Measurements from ENCODE around the gene CPNE6. TPM values are rescaled to one million over a fixed set of nuclear protein-coding genes. Genes with fewer than 3 reads are reported as not detected.

Gene CPNE6
- total and polyA plus RNA-seq, 8 donors, result 0.12 TPM; not detected in 7

DNA sequence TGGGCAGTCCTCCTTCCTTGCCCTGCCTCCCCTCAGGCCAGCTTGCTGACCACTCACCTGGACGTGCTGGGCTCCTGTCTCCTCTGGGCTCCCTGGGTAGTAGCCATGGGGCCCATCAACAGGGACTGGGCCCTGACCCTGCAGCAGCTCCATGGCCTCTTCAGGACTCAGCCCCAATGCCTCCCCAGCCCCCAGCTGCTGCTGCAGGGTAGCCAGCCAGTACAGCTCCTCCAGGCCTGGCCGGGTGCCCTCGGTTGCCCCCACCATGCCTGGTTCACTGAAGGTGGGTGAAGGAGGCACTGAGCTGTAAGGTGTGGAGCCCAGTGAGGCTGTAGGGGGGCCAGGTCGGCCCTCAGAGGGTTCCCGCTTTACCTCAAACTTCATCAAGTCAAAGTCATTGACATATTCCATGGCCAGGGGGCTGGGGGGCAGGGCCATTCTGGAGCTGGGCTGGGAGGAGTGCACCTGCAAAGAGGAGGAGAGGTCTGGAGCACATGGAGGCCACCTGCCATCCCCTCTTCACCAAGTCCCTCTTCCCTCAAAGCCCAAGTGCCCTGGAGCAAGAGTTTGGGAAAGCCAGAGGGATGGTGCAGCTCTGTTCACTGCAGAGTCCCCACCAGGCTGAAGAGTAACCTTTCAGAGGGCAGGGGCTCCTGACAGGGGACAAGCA is 11.2 kb downstream of the CPNE6 start:
- DNase-seq (peak in 1 of 4 donors; percentile 43), ATAC-seq (no peak)
- Histone ChIP-seq H3K9me3 (no peaks in the 10 kb centered on the region), H3K27ac (no peak overlapping the region), H3K36me3 (no peaks in the 10 kb centered on the region), H3K4me3 (no peak overlapping the region), H3K4me1 (peaks cover 6 to 15% of the 10 kb centered on the region in 2 donors), H3K27me3 (peaks cover 0 to 33% of the 10 kb centered on the region in 2 donors)
- TF ChIP-seq, protein P1, sequence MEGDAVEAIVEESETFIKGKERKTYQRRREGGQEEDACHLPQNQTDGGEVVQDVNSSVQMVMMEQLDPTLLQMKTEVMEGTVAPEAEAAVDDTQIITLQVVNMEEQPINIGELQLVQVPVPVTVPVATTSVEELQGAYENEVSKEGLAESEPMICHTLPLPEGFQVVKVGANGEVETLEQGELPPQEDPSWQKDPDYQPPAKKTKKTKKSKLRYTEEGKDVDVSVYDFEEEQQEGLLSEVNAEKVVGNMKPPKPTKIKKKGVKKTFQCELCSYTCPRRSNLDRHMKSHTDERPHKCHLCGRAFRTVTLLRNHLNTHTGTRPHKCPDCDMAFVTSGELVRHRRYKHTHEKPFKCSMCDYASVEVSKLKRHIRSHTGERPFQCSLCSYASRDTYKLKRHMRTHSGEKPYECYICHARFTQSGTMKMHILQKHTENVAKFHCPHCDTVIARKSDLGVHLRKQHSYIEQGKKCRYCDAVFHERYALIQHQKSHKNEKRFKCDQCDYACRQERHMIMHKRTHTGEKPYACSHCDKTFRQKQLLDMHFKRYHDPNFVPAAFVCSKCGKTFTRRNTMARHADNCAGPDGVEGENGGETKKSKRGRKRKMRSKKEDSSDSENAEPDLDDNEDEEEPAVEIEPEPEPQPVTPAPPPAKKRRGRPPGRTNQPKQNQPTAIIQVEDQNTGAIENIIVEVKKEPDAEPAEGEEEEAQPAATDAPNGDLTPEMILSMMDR (IDR thresholded peaks at IDR 0.05), result no peak
- intact Hi-C loops (cut with DNase I), result no loop called here

- no peaks in the 10 kb centered on the region for H3K36me3 ChIP-seq
- intact Hi-C loops (cut with DNase I), result no loop called here
- H3K4me1 ChIP-seq, result peaks cover 6 to 15% of the 10 kb centered on the region in 2 donors
- H3K9me3 ChIP-seq, result no peaks in the 10 kb centered on the region
- no peak overlapping the region for H3K27ac ChIP-seq
- H3K27me3 ChIP-seq, result peaks cover 0 to 33% of the 10 kb centered on the region in 2 donors
- H3K4me3 ChIP-seq, result no peak overlapping the region
- ATAC-seq (no peak), DNase-seq (no peak)
- TF ChIP-seq, protein P1 (IDR thresholded peaks at IDR 0.05), result no peak
These were observed 12.1 kb downstream of the CPNE6 start for GRCh38 chr14:24083462-24083861.

- TF ChIP-seq, protein P1 (IDR thresholded peaks at IDR 0.05), result no peak
- no peak overlapping the region for H3K27ac ChIP-seq
- ATAC-seq (no peak), DNase-seq (peak in 1 of 4 donors; percentile 20)
- H3K4me1 ChIP-seq, result peaks cover 6 to 15% of the 10 kb centered on the region in 2 donors
- H3K36me3 ChIP-seq, result no peaks in the 10 kb centered on the region
- H3K27me3 ChIP-seq, result peaks cover 0 to 33% of the 10 kb centered on the region in 2 donors
- H3K9me3 ChIP-seq, result no peaks in the 10 kb centered on the region
- intact Hi-C loops (cut with DNase I), result no loop called here
- H3K4me3 ChIP-seq, result no peak overlapping the region
These were observed 13.1 kb downstream of the CPNE6 start for GRCh38 chr14:24084440-24084839.

DNA sequence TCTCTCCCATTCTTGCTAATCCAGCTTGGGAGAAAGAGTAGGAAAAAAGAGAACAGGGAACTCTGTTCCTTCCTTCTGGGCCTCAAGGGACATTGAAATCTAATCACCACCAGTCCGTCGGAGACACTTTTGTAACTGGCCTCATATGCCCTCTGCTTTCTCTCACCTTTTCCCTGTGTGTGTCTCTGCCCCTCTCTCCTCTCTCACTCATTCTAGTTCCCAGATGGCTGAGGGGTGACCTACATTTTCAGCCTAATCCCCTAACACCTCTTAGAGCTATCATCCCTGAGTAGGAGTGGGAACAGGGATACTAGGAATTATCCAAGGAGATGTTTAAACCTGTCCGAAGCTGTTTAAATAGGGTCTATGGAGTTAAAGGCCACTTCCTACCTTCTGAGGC is 13.9 kb downstream of the CPNE6 start:
- ATAC-seq, result no peak
- Histone ChIP-seq H3K4me3 (no peak overlapping the region), H3K9me3 (no peaks in the 10 kb centered on the region), H3K36me3 (no peaks in the 10 kb centered on the region), H3K4me1 (peaks cover 6 to 15% of the 10 kb centered on the region in 2 donors), H3K27ac (no peak overlapping the region), H3K27me3 (peaks cover 0 to 28% of the 10 kb centered on the region in 2 donors)
- no peak for DNase-seq
- intact Hi-C loops (cut with DNase I), result no loop called here
- TF ChIP-seq, protein P1 (IDR thresholded peaks at IDR 0.05), result no peak

DNA sequence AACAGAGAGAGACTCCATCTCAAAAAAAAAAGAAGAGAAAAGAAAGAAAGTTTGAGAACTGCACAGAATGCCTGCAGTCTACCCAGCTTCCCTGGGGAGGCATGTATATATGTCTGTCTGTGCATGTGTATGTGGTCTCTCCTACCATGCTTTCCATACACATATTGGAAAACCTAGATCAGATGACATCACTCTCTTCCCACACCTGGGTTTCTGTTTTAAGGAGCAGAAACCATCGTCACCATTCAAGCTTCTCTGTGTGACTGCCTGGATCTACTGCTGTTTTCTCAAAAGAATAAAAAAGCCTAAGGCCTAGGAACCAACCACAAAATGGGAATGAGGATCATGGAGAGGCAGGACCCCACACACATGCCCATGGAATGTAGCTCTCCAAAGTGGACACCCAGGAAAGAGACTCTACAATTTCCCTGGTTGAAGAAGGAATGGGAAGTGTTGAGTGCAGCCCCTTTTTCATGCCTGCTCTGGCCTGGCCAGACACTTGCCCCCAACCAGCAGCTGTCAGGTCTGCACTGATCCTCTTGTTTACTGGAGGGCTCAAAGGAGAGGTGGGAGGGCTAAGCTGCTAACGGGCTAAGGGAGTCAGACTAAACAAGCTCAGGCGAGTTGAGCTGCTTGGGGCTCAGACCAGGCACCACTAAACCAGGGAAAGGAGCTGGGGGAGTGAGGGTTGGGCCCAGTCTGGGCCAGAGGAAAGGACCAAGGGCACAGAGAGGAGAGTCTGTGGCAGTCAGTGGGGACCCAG is 15.0 kb downstream of the CPNE6 start:
- intact Hi-C loops (cut with DNase I), result no loop called here
- ATAC-seq, result no peak

More for the DNA sequence above, 15.0 kb downstream of the CPNE6 start:
- no peak for DNase-seq
- Histone ChIP-seq H3K36me3 (no peaks in the 10 kb centered on the region), H3K9me3 (no peaks in the 10 kb centered on the region), H3K4me3 (no peak overlapping the region), H3K27me3 (peaks cover 0 to 16% of the 10 kb centered on the region in 2 donors), H3K4me1 (peaks cover 6 to 12% of the 10 kb centered on the region in 2 donors), H3K27ac (no peak overlapping the region)
- TF ChIP-seq, protein P1 (IDR thresholded peaks at IDR 0.05), result no peak
